Caco-2 (cell line): ENCODE results near the gene HPF1. TPM values are rescaled to one million over a fixed set of nuclear protein-coding genes. Genes with fewer than 3 reads are reported as not detected.

ENCODE experiments used
- BruUV-seq: library from RNA; stranded (reverse); fragments of 400-500 nt; replicated peaks from 2 replicates; lab custom pipeline; 2021; lab: Mats Ljungman, UMichigan
- CTCF ChIA-PET: fragments of 300-600 bp; sonication (Branson Sonifier 250); formaldehyde crosslinking; loops from one replicate; lab custom pipeline; 2022; ENCODE audit warnings: antibody characterized with exemption; lab: Charles Lee
- POLR2A ChIA-PET: fragments of 300-600 bp; sonication (Branson Sonifier 250); formaldehyde crosslinking; loops from one replicate; lab custom pipeline; 2022; ENCODE audit warnings: antibody characterized with exemption; lab: Charles Lee
- DNase-seq, 2 experiments: peaks; one replicate each; pipeline versions ENCODE4 v3.0.0 to v3.0.0-alpha.2; 2020 to 2022
- H3K27me3 ChIP-seq: replicated peaks from 2 replicates; pipeline ENCODE4 v1.6.0; 2011; ENCODE audit warnings: low read length; ENCODE audit not compliant: control insufficient read depth, insufficient read depth
- H3K36me3 ChIP-seq: 2 replicates; pipeline ENCODE4 v1.5.1; 2011; ENCODE audit warnings: low read length; ENCODE audit not compliant: control insufficient read depth, insufficient read depth
- H3K4me1 ChIP-seq: fragments of 250-450 bp; sonication (Bioruptor Pico); 2 replicates; pipeline ENCODE4 v1.5.1; 2020; ENCODE audit warnings: mild to moderate bottlenecking
- H3K4me3 ChIP-seq: 2 replicates; pipeline ENCODE4 v1.5.1; 2011; ENCODE audit warnings: low read depth, mild to moderate bottlenecking, control low read depth, low read length
- H3K9me3 ChIP-seq: fragments of 250-450 bp; sonication (Bioruptor Pico); 2 replicates; pipeline ENCODE4 v1.5.1; 2020; ENCODE audit warnings: mild to moderate bottlenecking, moderate library complexity
- H3K27ac Mint-ChIP-seq: one replicate; pipeline ENCODE4 v1.8.0; 2022; ENCODE audit warnings: mixed read lengths; ENCODE audit not compliant: unreplicated experiment
- H3K27me3 Mint-ChIP-seq: one replicate; pipeline ENCODE4 v1.8.0; 2022; ENCODE audit warnings: mixed read lengths; ENCODE audit not compliant: insufficient read depth, unreplicated experiment
- H3K36me3 Mint-ChIP-seq: one replicate; pipeline ENCODE4 v1.8.0; 2022; ENCODE audit warnings: mild to moderate bottlenecking, mixed read lengths; ENCODE audit not compliant: insufficient read depth, unreplicated experiment
- H3K4me1 Mint-ChIP-seq: one replicate; pipeline ENCODE4 v1.8.0; 2022; ENCODE audit warnings: low read depth, mixed read lengths; ENCODE audit not compliant: unreplicated experiment
- H3K4me3 Mint-ChIP-seq: one replicate; pipeline ENCODE4 v1.8.0; 2022; ENCODE audit warnings: mild to moderate bottlenecking, moderate library complexity, mixed read lengths; ENCODE audit not compliant: unreplicated experiment
- H3K9me3 Mint-ChIP-seq: one replicate; pipeline ENCODE4 v1.8.0; 2022; ENCODE audit warnings: mixed read lengths; ENCODE audit not compliant: unreplicated experiment
- CTCF ChIP-seq, 2 experiments: fragments of 200-600 bp in 1 of 2; IDR thresholded peaks; 1 replicate in 1 of 2; 2 replicates in 1 of 2; pipeline versions ENCODE4 v1.5.1 to v1.8.0; 2011 to 2022; ENCODE audit warnings: antibody characterized with exemption in 1 of 2, control low read depth in 1 of 2, inconsistent platforms in 1 of 2, low read depth in 1 of 2, low read length in 1 of 2, mild to moderate bottlenecking in 1 of 2, moderate library complexity in 1 of 2; ENCODE audit not compliant: insufficient read depth in 1 of 2, severe bottlenecking in 1 of 2, unreplicated experiment in 1 of 2
- intact Hi-C: fragments of 100-400 bp; cut with micrococcal nuclease; formaldehyde crosslinking; loops from one replicate; pipeline ENCODE4 v1.10.0; 2022; ENCODE audit not compliant: unreplicated experiment
- total RNA-seq: library from RNA; stranded (reverse); gene quantifications from 2 replicates; pipeline ENCODE4 v1.2.3, GENCODE V29; 2022

The HPF1 gene
- total RNA-seq, 1 experiment from 2014 or later: 14.9 TPM

- no peak for TF ChIP-seq CTCF (IDR thresholded peaks at IDR 0.05; ENCODE audit: insufficient read depth in 1 of 2, low read depth in 1 of 2, low read length in 1 of 2, severe bottlenecking in 1 of 2, unreplicated experiment in 1 of 2)
- BruUV-seq: no TSS peak
- Histone ChIP-seq H3K4me3 (no peak overlapping the region), H3K4me1 (no peaks in the 10 kb centered on the region), H3K9me3 (no peaks in the 10 kb centered on the region), H3K36me3 (no peaks in the 10 kb centered on the region), H3K27me3 (no peaks in the 10 kb centered on the region)
- Mint-ChIP-seq H3K4me1 (peaks cover 6% of the 10 kb centered on the region), H3K36me3 (no peaks in the 10 kb centered on the region), H3K27ac (no peak overlapping the region), H3K4me3 (no peak overlapping the region), H3K9me3 (no peaks in the 10 kb centered on the region), H3K27me3 (peaks cover 10% of the 10 kb centered on the region)
- POLR2A ChIA-PET: no interaction called here
- intact Hi-C loops: loop anchor here (5.0 kb wide), 1 partner anchor 232 kb away; the partner anchor contains the start of gene MFAP3L
- DNase-seq: peak in 1 of 2 experiments; percentile 36
- CTCF ChIA-PET: no interaction called here
Observed at GRCh38 chr4:169795585-169795984, 37.8 kb upstream of the HPF1 start.

GRCh38 chr4:169791527-169792156 is 33.9 kb upstream of the HPF1 start:
- Mint-ChIP-seq H3K4me3 (peak overlapping the region; percentile 65), H3K27ac (no peak overlapping the region), H3K36me3 (no peaks in the 10 kb centered on the region), H3K4me1 (peaks cover 6% of the 10 kb centered on the region), H3K9me3 (no peaks in the 10 kb centered on the region), H3K27me3 (peaks cover 30% of the 10 kb centered on the region)
- no peaks in the 10 kb centered on the region for H3K9me3 ChIP-seq
- intact Hi-C loops: loop anchor here (1.0 kb wide), 3 partner anchors 178 to 299 kb away; no protein-coding TSS in a partner anchor
- H3K4me1 ChIP-seq: no peaks in the 10 kb centered on the region
- BruUV-seq: no TSS peak
- no peaks in the 10 kb centered on the region for H3K27me3 ChIP-seq
- no peaks in the 10 kb centered on the region for H3K36me3 ChIP-seq
- peak; percentile 49 to 55 for TF ChIP-seq CTCF (IDR thresholded peaks at IDR 0.05; ENCODE audit: insufficient read depth in 1 of 2, low read depth in 1 of 2, low read length in 1 of 2, severe bottlenecking in 1 of 2, unreplicated experiment in 1 of 2)
- CTCF ChIA-PET: interaction anchor here (0.5 to 1.1 kb wide), 5 partner anchors 32 to 1015 kb away, joined by 3 to 11 read pairs (median 3); partner anchors contain the start of gene MFAP3L
- POLR2A ChIA-PET: no interaction called here
- H3K4me3 ChIP-seq: no peak overlapping the region
- peak; percentile 58 to 60 for DNase-seq

- H3K4me3 Mint-ChIP-seq: peak overlapping the region; percentile 65
- H3K4me1 Mint-ChIP-seq: peaks cover 6% of the 10 kb centered on the region
- Histone ChIP-seq H3K36me3 (no peaks in the 10 kb centered on the region), H3K4me3 (no peak overlapping the region), H3K4me1 (no peaks in the 10 kb centered on the region), H3K9me3 (no peaks in the 10 kb centered on the region), H3K27me3 (no peaks in the 10 kb centered on the region)
- POLR2A ChIA-PET: no interaction called here
- H3K9me3 Mint-ChIP-seq: no peaks in the 10 kb centered on the region
- H3K36me3 Mint-ChIP-seq: no peaks in the 10 kb centered on the region
- no peak overlapping the region for H3K27ac Mint-ChIP-seq
- DNase-seq: no peak
- no TSS peak for BruUV-seq
- CTCF ChIA-PET: interaction anchor here (0.5 to 1.1 kb wide), 5 partner anchors 33 to 1014 kb away, joined by 3 to 11 read pairs (median 3); partner anchors contain the start of gene MFAP3L
- H3K27me3 Mint-ChIP-seq: peaks cover 30% of the 10 kb centered on the region
- TF ChIP-seq CTCF (IDR thresholded peaks at IDR 0.05; ENCODE audit: insufficient read depth in 1 of 2, low read depth in 1 of 2, low read length in 1 of 2, severe bottlenecking in 1 of 2, unreplicated experiment in 1 of 2): no peak
- intact Hi-C loops: loop anchor here (1.0 kb wide), 3 partner anchors 178 to 299 kb away; no protein-coding TSS in a partner anchor
Observed at GRCh38 chr4:169791062-169791461, 33.3 kb upstream of the HPF1 start.
